HS-27A (cell line): ENCODE data around the gene LPAR2.

Experiments
- DNase-seq: peaks from one replicate; pipeline ENCODE4 v3.0.0-alpha.2; 2012; ENCODE audit warnings: low read depth, missing footprints

Gene LPAR2

GRCh38 chr19:19597809-19598306 lies 30.2 kb downstream of the LPAR2 start:
- no peak for DNase-seq

GRCh38 chr19:19595171-19595701 lies 32.8 kb downstream of the LPAR2 start:
- no peak for DNase-seq

GRCh38 chr19:19594381-19594780 lies 33.6 kb downstream of the LPAR2 start:
- DNase-seq, result no peak

- no peak for DNase-seq
These were observed 35.3 kb downstream of the LPAR2 start for GRCh38 chr19:19592690-19593089.

- DNase-seq, result no peak
These were observed 36.7 kb downstream of the LPAR2 start for GRCh38 chr19:19591133-19591825.

- DNase-seq, result no peak
These were observed 39.5 kb downstream of the LPAR2 start for GRCh38 chr19:19588546-19588945.

- no peak for DNase-seq
These were observed 40.2 kb downstream of the LPAR2 start for GRCh38 chr19:19587771-19588170.

- no peak for DNase-seq
These were observed 43.7 kb downstream of the LPAR2 start for GRCh38 chr19:19584356-19584755.

GRCh38 chr19:19582471-19582870 lies 45.5 kb downstream of the LPAR2 start:
- no peak for DNase-seq

GRCh38 chr19:19581391-19581790 lies 46.6 kb downstream of the LPAR2 start:
- no peak for DNase-seq

- DNase-seq, result no peak
These were observed 47.6 kb downstream of the LPAR2 start for GRCh38 chr19:19580418-19580817.

- no peak for DNase-seq
These were observed 48.3 kb downstream of the LPAR2 start for GRCh38 chr19:19579533-19580361.

- no peak for DNase-seq
These were observed 49.8 kb downstream of the LPAR2 start for GRCh38 chr19:19578252-19578651.

- no peak for DNase-seq
These were observed 52.6 kb downstream of the LPAR2 start for GRCh38 chr19:19575411-19575810.
